Activated CD4-positive, CD25-positive, alpha-beta regulatory T cell treated with anti-CD3 and anti-CD28 coated beads, Interleukin-2, amount 50 U/mL, for 72 hours (primary cell): ENCODE data around the gene ATP6V0C.
"Not testable (repeated sequence)": the region's sequence is repeated elsewhere in the genome, so short reads cannot be mapped to it uniquely, and the experiment has no call there.

Experiments used
- DNase-seq: peaks from one replicate; pipeline ENCODE4 v3.0.0; 2021

The ATP6V0C gene

GRCh38 chr16:2529961-2530628 lies 16.3 kb downstream of the ATP6V0C start:
- no peak for DNase-seq

- DNase-seq: no peak
Measured at GRCh38 chr16:2530629-2531318, 17.0 kb downstream of the ATP6V0C start.

- no peak for DNase-seq
Measured at GRCh38 chr16:2531371-2531695, 17.6 kb downstream of the ATP6V0C start, which contains the start of gene CEMP1. TSS of gene CEMP1 (minus strand) at chr16:2531408. CDS start at chr16:2531073, 335 bp downstream.

- peak; percentile 98 for DNase-seq
Measured at GRCh38 chr16:2531696-2532493, 18.1 kb downstream of the ATP6V0C start.

- DNase-seq: peak; percentile 63
Measured at GRCh38 chr16:2532494-2533141, 18.9 kb downstream of the ATP6V0C start.

- not testable (repeated sequence) for DNase-seq
Measured at GRCh38 chr16:2533142-2533755, 19.5 kb downstream of the ATP6V0C start.

GRCh38 chr16:2533912-2534311 lies 20.2 kb downstream of the ATP6V0C start:
- DNase-seq: no peak

GRCh38 chr16:2534335-2534734 lies 20.6 kb downstream of the ATP6V0C start:
- DNase-seq: not testable (repeated sequence)

GRCh38 chr16:2535625-2536013 lies 21.9 kb downstream of the ATP6V0C start:
- no peak for DNase-seq

- DNase-seq: peak; percentile 91
Measured at GRCh38 chr16:2537451-2538379, 24.0 kb downstream of the ATP6V0C start, which contains the start of gene PDPK1. TSS of gene PDPK1 (plus strand) at chr16:2538021. CDS start at chr16:2538113, 92 bp downstream.

GRCh38 chr16:2539192-2539844 lies 25.6 kb downstream of the ATP6V0C start:
- DNase-seq: not testable (repeated sequence)

GRCh38 chr16:2539845-2540458 lies 26.2 kb downstream of the ATP6V0C start:
- not testable (repeated sequence) for DNase-seq

- not testable (repeated sequence) for DNase-seq
Measured at GRCh38 chr16:2540912-2541311, 27.2 kb downstream of the ATP6V0C start.

GRCh38 chr16:2541409-2541808 lies 27.7 kb downstream of the ATP6V0C start:
- not testable (repeated sequence) for DNase-seq

GRCh38 chr16:2543771-2544170 lies 30.0 kb downstream of the ATP6V0C start:
- DNase-seq: not testable (repeated sequence)

GRCh38 chr16:2550283-2550878 lies 36.6 kb downstream of the ATP6V0C start:
- DNase-seq: not testable (repeated sequence)

- not testable (repeated sequence) for DNase-seq
Measured at GRCh38 chr16:2551420-2551889, 37.7 kb downstream of the ATP6V0C start.

GRCh38 chr16:2554709-2555425 lies 41.1 kb downstream of the ATP6V0C start:
- DNase-seq: not testable (repeated sequence)

- not testable (repeated sequence) for DNase-seq
Measured at GRCh38 chr16:2557150-2557549, 43.4 kb downstream of the ATP6V0C start.
